HG02885 (cell line): ENCODE data around the gene SPECC1.
"Not testable (repeated sequence)": the region's sequence is repeated elsewhere in the genome, so short reads cannot be mapped to it uniquely, and the experiment has no call there.

Source experiments
- ATAC-seq: cut with Tn5 transposase; IDR thresholded peaks from one replicate; pipeline ENCODE4 v1.9.1; 2021; ENCODE audit warnings: mild to moderate bottlenecking; ENCODE audit not compliant: unreplicated experiment, poor library complexity

SPECC1 gene

DNA sequence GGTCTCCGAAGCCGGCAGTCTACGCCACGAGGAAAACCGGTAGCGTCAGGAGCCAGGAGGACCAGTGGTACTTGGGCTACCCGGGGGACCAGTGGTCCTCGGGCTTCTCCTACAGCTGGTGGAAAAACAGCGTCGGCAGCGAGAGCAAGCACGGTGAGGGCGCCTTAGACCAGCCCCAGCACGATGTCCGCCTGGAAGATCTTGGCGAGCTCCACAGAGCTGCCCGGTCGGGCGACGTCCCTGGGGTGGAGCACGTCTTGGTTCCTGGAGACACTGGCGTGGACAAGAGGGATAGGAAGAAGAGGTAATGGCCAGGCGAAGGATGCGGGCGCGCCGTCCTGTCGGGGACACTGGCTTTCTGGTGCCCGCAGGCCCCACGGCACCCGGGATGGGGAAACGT lies 312.2 kb downstream of the SPECC1 start:
- not testable (repeated sequence) for ATAC-seq

DNA sequence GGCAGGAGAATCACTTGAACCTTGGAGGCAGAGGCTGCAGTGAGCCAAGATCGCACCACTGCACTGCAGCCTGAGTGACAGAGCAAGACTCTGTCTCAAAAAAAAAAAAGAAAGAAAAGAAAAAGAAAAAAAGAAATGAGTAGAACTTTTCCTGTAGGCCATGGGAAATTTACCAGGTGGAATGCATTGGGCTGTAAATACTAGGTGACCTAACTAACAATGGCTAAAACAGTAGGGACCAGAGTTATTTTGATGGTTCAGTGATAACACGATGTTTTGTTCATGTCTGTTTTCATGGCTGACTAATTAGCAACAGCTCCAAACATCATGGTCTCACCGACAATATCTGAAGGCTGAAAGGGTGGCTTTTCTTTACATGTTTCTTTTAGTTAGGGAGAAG lies 318.6 kb downstream of the SPECC1 start:
- ATAC-seq: not testable (repeated sequence)

DNA sequence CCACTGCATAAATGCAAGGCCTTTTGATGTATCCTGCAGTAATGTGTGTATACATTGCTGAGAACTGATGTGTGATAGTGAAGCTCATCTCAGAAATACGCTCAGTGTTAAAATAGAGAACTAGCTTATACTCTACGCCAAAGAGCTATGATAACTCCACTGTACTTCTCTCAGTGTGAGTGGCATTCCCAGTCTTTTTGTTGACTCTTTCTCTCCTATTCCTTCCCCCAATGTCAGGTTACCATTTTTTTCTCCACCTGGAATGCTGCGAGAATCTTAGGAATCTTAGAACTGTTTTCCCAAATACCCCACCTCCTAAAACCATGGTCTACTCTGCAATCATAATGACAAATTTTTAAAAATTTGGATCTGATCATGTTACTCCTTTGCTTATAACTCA lies 342.2 kb downstream of the SPECC1 start:
- not testable (repeated sequence) for ATAC-seq

DNA sequence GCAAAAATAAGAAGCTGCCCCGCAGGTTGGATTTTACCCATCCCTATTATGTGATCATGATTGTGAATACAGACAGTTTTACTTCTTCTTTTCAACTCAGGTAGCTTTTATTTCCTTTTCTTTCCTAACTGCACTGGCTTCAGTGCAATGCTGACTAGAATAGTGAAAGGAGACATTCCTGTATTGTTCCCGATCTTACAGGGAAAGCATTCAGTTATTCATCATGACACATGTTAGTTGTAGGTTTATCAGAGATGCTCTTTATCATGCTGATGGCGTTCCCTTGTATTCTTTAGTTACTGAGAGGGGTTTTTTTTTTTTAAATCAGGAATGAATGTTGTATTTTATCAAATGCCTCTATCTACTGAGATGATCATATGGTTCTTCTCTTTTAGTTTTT lies 343.4 kb downstream of the SPECC1 start:
- ATAC-seq: not testable (repeated sequence)

DNA sequence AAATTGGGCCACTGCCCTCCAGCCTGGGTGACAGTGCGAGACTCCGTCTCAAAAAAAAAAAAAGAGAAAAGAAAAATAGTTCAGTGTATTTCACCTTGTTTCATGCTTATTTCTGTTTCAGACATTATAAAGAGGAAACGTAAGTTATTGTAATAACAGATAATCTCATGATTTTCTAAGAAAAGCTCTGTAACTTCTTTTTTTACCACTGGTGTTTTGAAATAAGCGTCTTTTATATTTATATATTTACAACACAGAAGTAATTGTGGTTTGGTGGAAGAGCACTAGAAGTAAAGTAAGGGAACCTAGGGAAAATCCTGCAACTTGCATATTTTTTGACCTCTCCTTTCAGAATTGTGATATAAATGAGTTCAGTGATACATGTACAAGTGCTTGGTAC lies 354.7 kb downstream of the SPECC1 start:
- not testable (repeated sequence) for ATAC-seq
